GM10847 (cell line): Measurements from ENCODE around the gene TAF8.

Experiments
- POLR2A ChIP-seq: IDR thresholded peaks from 2 replicates; pipeline ENCODE4 v1.6.1; 2011; ENCODE audit not compliant: insufficient read length; ENCODE audit errors: extremely low read depth

TAF8 gene

DNA sequence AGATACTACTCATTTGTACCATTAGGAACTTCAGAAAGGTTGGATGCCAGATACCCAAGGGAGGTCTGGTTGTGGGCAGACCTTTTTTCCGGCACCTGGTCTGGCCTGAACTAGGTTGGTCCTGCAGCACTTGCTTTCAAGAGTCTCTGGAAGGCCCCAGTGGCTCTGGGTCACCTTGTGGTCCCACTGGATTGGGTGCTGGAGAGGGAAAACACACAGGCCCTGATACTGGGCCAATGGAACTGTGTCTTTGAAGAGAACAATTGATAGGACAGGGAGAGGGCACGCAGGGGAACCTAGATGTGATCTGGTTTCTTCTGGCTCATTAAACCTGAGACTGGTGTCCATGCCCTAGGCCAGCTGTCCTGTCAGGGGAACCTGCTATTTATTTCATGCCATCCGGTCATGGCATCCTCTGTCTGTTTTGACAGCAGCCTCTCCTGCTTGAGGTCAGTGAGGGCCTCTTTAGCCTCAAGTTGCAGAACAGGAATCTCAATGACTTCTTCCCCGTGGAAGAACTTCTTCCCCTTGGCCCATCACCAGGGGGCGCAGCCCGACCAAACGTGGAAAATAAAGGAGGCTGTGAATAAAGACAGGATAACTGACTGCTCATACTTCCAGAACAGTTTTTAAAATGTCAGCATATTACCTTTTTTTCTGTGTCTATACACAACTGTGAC, 25.0 kb downstream of the TAF8 start:
- no peak for TF ChIP-seq POLR2A

DNA sequence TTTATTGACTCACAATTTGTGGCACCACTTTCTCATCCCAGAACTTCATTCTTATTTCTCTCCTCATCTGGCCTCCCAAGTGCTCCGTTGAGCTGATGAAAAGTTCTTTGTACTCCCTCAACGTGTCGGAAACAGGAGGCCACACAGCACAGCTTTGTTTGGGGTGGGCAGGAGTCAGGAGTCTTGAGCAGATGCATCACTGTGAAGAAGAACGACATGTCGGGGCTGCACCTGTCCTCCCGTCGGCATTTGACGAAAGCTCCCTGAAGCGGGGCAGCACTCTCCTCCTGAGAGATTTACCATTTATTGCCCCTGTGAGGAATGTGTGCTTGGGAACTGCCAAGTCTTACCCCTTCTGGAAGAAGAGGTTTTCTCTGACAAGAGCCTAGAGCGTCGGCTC, 28.1 kb downstream of the TAF8 start:
- no peak for TF ChIP-seq POLR2A

DNA sequence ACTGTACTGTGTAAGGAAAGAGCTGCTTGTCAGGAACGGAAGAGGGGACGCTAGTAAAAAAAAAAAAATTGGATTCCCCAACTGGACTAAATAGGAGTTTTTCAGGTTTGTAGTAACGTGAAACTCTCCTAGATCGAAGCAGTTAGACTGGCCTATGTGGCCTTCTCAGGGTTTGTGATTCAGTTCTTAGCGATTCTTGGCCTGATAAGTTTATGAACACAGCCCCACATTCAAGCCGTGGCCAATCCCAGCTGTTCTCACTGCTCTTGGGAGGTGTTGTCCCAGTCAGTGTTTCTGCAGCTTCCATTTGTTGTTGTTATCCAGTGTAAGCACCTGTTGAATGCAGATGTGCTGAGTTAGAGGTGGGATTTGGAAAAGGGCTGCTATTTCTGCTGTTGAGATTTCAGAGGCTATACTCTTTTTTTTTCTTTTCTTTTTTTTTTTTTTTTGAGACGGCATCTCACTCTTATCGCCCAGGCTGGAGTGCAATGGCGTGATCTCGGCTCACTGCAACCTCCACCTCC, 29.7 kb downstream of the TAF8 start:
- TF ChIP-seq POLR2A = no peak

- no peak for TF ChIP-seq POLR2A
Observed at GRCh38 chr6:42083530-42083929, 33.2 kb downstream of the TAF8 start.

- no peak for TF ChIP-seq POLR2A
Observed at GRCh38 chr6:42084889-42085288, 34.6 kb downstream of the TAF8 start.

GRCh38 chr6:42086046-42087035, 36.0 kb downstream of the TAF8 start:
- TF ChIP-seq POLR2A = no peak

GRCh38 chr6:42088101-42088591, 37.8 kb downstream of the TAF8 start:
- no peak for TF ChIP-seq POLR2A

GRCh38 chr6:42090819-42091717, 40.7 kb downstream of the TAF8 start:
- no peak for TF ChIP-seq POLR2A

- no peak for TF ChIP-seq POLR2A
Observed at GRCh38 chr6:42091718-42092023, 41.3 kb downstream of the TAF8 start.

GRCh38 chr6:42093582-42094329, 43.4 kb downstream of the TAF8 start:
- TF ChIP-seq POLR2A = no peak

GRCh38 chr6:42095094-42095493, 44.8 kb downstream of the TAF8 start:
- TF ChIP-seq POLR2A = no peak

- TF ChIP-seq POLR2A = no peak
Observed at GRCh38 chr6:42095776-42096541, 45.6 kb downstream of the TAF8 start.

- TF ChIP-seq POLR2A = no peak
Observed at GRCh38 chr6:42099340-42100028, 49.2 kb downstream of the TAF8 start.
